ENCODE data around the gene VAT1L. TPM values are rescaled to one million over a fixed set of nuclear protein-coding genes. Genes with fewer than 3 reads are reported as not detected.
A peak's percentile ranks its signal among the peaks of the same experiment; 100 is the strongest.

The VAT1L gene
- total RNA-seq, 1 donor from 2014 or later: 1.7 TPM

- peak in 1 of 2 donors; percentile 21 for DNase-seq (ENCODE audit: low read depth in 2 of 2)
Observed at GRCh38 chr16:77834635-77835540, 46.5 kb downstream of the VAT1L start.

- no peak for DNase-seq (ENCODE audit: low read depth in 2 of 2)
Observed at GRCh38 chr16:77836801-77837200, 48.4 kb downstream of the VAT1L start.

GRCh38 chr16:77838597-77839255 lies 50.4 kb downstream of the VAT1L start:
- no peak for DNase-seq (ENCODE audit: low read depth in 2 of 2)

GRCh38 chr16:77840093-77840492 lies 51.7 kb downstream of the VAT1L start:
- no peak for DNase-seq (ENCODE audit: low read depth in 2 of 2)

GRCh38 chr16:77840673-77841501 lies 52.5 kb downstream of the VAT1L start:
- no peak for DNase-seq (ENCODE audit: low read depth in 2 of 2)

- DNase-seq (ENCODE audit: low read depth in 2 of 2): no peak
Observed at GRCh38 chr16:77841502-77841763, 53.1 kb downstream of the VAT1L start.

GRCh38 chr16:77842468-77842867 lies 54.1 kb downstream of the VAT1L start:
- no peak for DNase-seq (ENCODE audit: low read depth in 2 of 2)

GRCh38 chr16:77843405-77843804 lies 55.0 kb downstream of the VAT1L start:
- DNase-seq (ENCODE audit: low read depth in 2 of 2): no peak

GRCh38 chr16:77844801-77845200 lies 56.4 kb downstream of the VAT1L start:
- DNase-seq (ENCODE audit: low read depth in 2 of 2): no peak

GRCh38 chr16:77849646-77850258 lies 61.4 kb downstream of the VAT1L start:
- peak in 1 of 2 donors; percentile 12 for DNase-seq (ENCODE audit: low read depth in 2 of 2)

GRCh38 chr16:77850636-77851333 lies 62.4 kb downstream of the VAT1L start:
- DNase-seq (ENCODE audit: low read depth in 2 of 2): peak in 1 of 2 donors; percentile 46

GRCh38 chr16:77853161-77853560 lies 64.8 kb downstream of the VAT1L start:
- no peak for DNase-seq (ENCODE audit: low read depth in 2 of 2)

GRCh38 chr16:77856438-77857160 lies 68.2 kb downstream of the VAT1L start:
- no peak for DNase-seq (ENCODE audit: low read depth in 2 of 2)

GRCh38 chr16:77858060-77858459 lies 69.7 kb downstream of the VAT1L start:
- no peak for DNase-seq (ENCODE audit: low read depth in 2 of 2)

- no peak for DNase-seq (ENCODE audit: low read depth in 2 of 2)
Observed at GRCh38 chr16:77859493-77860232, 71.3 kb downstream of the VAT1L start.

- no peak for DNase-seq (ENCODE audit: low read depth in 2 of 2)
Observed at GRCh38 chr16:77860953-77861352, 72.6 kb downstream of the VAT1L start.

- DNase-seq (ENCODE audit: low read depth in 2 of 2): no peak
Observed at GRCh38 chr16:77863250-77863649, 74.9 kb downstream of the VAT1L start.

- DNase-seq (ENCODE audit: low read depth in 2 of 2): no peak
Observed at GRCh38 chr16:77866752-77867151, 78.4 kb downstream of the VAT1L start.

GRCh38 chr16:77868052-77868451 lies 79.7 kb downstream of the VAT1L start:
- no peak for DNase-seq (ENCODE audit: low read depth in 2 of 2)

- no peak for DNase-seq (ENCODE audit: low read depth in 2 of 2)
Observed at GRCh38 chr16:77868478-77868877, 80.1 kb downstream of the VAT1L start.
